ENCODE data around the gene NLRP5. TPM values are rescaled to one million over a fixed set of nuclear protein-coding genes. Genes with fewer than 3 reads are reported as not detected.

Gene NLRP5
- total RNA-seq, 1 donor from 2014 or later: not detected

- DNase-seq: peak; percentile 64
- no peak for TF ChIP-seq CTCF (IDR thresholded peaks at IDR 0.05; ENCODE audit: borderline replicate concordance)
- H3K9me3 ChIP-seq (replicated peaks): no peaks in the 10 kb centered on the region
- peak overlapping the region; percentile 85 for H3K27ac ChIP-seq (replicated peaks)
- no peaks in the 10 kb centered on the region for H3K27me3 ChIP-seq (ENCODE audit: low read depth)
- no peaks in the 10 kb centered on the region for H3K36me3 ChIP-seq
- intact Hi-C loops (cut with micrococcal nuclease): no loop called here
- H3K4me1 ChIP-seq: peaks cover 99% of the 10 kb centered on the region
- peak overlapping the region; percentile 35 for H3K4me3 ChIP-seq
Observed at GRCh38 chr19:56110515-56111448, 124.2 kb downstream of the NLRP5 start.

Other genes with a start within 250 kb of the NLRP5 start
- gene NLRP9, start 248.4 kb upstream of the NLRP5 start, total RNA-seq: not detected
- gene RFPL4A, start 227.7 kb upstream of the NLRP5 start, total RNA-seq: not detected
- gene RFPL4AL1, start 217.7 kb upstream of the NLRP5 start, total RNA-seq: not detected
- not detected for gene NLRP11, start 154.8 kb upstream of the NLRP5 start, total RNA-seq
- not detected for gene NLRP4, start 150.2 kb upstream of the NLRP5 start, total RNA-seq
- not detected for gene NLRP13, start 54.4 kb upstream of the NLRP5 start, total RNA-seq
- gene NLRP8, start 38.9 kb upstream of the NLRP5 start, total RNA-seq: not detected
- 31.8 TPM for gene ZNF787, start 134.5 kb downstream of the NLRP5 start, total RNA-seq
- gene ZNF444, start 154.5 kb downstream of the NLRP5 start, total RNA-seq: 19.2 TPM
- not detected for gene GALP, start 189.2 kb downstream of the NLRP5 start, total RNA-seq
- gene ZSCAN5B, start 211.0 kb downstream of the NLRP5 start, total RNA-seq: not detected
- gene ZSCAN5C, start 215.5 kb downstream of the NLRP5 start, total RNA-seq: not detected